HS-27A (cell line): Measurements from ENCODE around the gene SLC36A4.
"Not testable (repeated sequence)": the region's sequence is repeated elsewhere in the genome, so short reads cannot be mapped to it uniquely, and the experiment has no call there.

ENCODE experiments used
- DNase-seq: peaks from one replicate; pipeline ENCODE4 v3.0.0-alpha.2; 2012; ENCODE audit warnings: low read depth, missing footprints

Gene SLC36A4

DNA sequence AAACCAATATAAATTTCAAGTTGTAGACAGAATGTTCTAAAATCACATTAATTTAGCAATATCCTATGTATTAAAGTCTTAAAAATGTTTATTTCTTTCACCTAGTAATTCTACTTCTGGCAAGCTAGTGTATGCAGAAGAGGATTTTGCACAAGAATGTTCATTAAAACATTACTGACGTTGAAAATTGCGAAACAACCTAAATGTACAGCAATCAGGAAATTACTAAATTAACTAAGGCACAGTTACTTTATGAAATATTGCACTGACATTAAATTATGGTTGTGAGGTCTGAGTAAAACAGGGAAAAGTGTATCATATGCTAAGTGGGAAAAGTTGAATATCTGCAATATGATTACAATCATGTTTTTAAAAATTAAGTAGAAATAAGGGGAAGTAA lies 4.1 kb downstream of the SLC36A4 start:
- no peak for DNase-seq

DNA sequence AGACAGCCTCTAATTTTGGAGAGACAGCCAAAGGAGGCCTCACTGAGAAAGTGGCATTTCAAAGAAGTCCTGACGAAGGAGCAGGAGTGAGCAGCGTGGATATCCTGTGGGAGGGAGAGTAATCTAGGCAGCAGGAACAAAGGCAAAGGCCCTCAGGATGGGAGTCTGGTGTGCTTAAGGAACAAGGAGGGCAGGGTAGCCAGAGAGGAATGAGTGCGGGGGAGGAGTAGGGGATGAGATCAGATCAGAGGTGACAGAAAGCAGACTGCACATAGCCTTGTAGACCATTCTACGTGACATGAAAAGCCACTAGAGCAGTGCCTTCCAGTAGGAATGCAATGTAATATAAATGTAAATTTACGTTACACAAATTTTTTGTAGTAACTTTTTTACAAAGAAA lies 5.6 kb downstream of the SLC36A4 start:
- no peak for DNase-seq

DNA sequence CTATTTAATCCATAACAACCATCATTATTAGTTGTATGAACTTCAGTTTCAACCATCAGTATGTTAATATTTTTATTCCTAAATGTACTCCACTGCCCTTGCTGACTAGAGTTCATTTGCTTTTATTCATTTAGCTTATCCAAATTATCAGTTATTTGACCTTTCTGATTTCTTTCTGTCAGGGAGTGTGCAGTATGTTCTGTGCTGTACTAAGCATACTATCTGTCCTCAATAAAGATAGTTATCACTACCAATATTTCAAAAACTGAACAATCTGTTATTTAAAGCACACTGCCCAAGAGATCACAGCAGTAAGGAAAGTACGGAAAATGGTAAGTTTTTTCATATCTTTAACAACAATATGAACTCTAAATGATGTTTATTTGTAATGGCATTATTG lies 8.3 kb downstream of the SLC36A4 start:
- no peak for DNase-seq

DNA sequence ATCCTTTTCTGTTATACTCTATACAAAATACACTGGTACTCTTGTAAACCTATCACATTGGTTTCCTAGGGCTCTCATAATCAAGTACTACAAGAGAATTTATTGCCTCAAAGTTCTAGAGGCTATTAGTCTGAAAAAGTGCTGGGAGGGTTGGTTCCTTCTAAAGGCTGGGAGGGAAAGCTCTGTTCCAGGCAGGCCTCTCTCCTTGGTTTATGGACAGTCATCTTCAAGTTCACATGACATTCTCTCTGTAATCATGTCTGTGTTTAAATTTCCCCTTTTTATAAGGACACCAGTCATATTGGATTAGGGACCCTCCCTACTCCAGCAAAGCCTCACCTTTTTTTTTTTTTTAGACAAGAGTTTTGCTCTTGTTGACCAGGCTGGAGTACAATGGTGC lies 9.1 kb downstream of the SLC36A4 start:
- DNase-seq: no peak

DNA sequence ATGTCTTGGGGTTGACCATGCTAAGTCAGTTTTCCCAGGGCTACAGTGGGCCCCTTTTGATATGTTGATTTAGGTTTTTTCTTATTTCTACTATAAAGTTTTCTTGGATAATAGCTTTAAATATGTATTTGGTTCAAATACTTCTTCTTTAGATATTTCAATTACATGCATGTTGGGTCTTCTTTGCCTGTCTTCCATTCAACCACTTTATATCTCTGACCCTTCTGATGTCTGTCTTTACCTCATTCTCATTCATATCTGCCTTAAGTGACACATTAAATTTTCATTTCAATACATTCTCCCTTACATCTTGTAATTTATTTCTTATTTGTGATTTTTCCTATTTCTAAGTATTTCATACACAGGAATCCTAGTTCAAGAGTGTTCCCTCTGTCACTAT lies 10.5 kb downstream of the SLC36A4 start:
- DNase-seq: no peak

DNA sequence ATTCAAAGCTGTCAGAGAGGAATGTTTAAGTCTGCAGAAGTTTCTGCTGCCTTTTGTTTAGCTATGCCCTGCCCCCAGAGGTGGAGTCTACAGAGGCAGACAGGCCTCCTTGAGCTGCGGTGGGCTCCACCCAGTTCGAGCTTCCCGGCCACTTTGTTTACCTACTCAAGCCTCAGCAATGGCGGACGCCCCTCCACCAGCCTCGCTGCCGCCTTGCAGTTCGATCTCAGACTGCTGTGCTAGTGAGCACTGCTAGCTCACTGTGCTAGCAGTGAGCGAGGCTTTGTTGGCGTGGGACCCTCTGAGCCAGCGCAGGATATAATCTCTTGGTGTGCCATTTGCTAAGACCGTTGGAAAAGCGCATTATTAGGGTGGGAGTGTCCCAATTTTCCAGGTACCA lies 19.9 kb downstream of the SLC36A4 start:
- DNase-seq: not testable (repeated sequence)

DNA sequence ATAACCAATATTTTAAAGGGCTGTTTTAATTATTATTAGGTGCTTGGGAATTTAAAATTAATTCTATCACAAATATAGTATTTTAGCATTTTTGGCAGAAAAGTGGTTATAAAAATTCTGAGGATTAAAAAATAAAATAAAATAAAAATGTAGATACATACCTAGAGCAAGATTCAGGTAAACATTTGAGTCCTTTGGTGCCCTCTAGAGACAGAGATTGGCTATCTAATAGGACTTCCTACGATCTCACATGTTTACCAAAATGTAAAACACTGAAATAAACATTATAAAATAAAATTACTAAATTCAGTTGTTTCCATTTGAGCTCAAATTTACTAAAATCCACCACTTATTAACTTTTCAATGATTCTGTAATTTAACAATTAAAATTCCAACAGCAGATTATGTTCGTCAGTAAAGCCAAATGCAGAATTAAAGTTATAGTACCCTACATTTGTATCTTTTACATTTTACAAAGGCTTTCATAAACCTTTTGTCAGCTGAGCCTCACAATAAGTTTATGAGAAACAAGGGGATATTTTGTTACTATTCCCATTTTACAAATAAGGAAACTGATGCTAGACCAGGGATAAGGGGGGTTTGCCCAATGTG lies 27.7 kb downstream of the SLC36A4 start:
- no peak for DNase-seq

DNA sequence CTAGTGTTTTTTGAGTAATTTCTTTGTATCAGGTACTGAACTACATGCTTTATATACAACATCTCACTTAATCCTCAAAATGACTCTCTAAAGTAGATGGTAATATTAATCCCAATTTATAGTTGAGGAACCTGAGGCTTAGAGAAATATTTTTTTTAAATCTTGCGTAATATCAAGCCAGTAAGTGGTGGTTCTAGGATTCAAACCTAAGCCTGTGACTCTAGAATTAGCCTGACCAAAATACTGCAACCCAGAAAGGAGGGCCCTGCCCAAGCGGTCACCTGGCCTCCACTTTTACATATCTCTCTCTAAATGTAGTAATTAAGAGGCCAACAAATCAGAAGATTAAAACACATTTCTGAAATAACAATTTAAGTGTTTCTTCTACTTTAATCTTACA lies 28.6 kb downstream of the SLC36A4 start:
- no peak for DNase-seq

DNA sequence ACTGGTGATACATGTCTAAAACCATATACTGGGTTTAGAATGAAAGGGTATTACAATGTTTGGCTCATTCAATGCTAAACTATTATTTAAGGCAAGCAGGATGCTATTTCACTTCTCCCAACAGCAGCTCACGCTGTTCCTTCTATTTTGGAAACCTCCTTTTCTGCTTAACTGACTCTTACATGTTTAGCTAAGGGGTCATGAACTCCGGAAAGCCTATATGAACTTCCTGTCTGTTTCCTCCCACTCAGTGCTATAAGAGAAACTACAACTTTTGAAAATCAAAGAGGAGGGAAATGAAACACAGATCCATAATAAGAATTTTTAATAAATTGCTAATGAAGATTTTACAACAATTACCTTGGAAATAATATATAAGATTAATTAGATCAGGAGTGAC lies 30.9 kb downstream of the SLC36A4 start:
- DNase-seq: no peak

DNA sequence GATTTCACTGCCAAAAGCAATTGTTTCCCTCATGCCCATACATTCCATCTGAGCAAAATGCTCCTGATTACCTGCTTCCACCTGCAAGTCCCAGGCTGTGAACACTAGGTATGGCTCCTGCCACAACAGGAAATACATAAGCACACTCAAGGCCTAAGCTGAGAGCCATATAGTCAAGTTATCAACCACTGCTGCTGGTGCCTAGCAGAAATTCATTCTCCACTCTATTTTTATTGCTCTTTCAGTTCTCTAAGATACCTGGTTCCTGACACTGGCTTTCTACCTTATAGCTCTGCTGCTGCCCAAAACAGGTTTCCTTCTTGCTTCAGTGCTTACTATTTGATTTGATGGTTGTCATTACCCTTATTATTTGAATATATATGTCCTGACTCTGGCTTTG lies 31.6 kb downstream of the SLC36A4 start:
- no peak for DNase-seq

DNA sequence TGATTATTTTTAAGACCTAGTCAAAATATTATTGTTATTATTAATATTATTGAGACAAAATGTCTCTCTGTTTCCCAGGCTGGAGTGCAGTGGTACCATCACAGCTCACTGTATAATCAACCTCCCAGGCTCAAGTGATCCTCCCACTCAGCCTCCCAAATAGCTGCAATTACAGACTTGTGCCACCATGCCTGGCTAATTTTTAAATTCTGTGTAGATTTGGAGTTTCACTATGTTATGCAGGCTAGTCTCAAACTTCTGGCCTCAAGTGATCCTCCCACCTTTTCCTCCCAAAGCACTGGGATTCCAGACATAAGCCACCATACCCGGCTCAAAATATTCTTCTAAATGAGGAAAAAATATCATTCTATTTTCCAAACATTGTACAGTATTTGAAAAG lies 37.0 kb downstream of the SLC36A4 start:
- DNase-seq: no peak

DNA sequence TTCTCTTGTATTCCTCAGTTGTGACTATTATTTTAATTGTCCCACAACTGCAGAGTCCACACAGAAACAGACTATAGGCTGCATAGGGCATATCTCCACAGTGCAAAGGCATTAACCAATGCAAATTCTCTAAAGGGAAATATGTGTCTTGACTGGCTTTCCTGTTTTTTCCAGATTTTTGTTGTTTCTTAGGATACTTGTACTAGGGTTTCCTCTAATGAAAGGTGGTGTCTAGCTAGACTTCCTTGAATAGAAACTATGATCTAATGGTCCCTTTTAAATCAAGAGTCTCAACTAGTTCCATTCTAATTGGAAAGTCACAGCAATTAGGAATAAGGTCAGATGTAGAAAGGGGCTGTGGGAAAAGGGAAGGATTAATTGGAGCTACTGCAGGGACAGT lies 37.6 kb downstream of the SLC36A4 start:
- no peak for DNase-seq

DNA sequence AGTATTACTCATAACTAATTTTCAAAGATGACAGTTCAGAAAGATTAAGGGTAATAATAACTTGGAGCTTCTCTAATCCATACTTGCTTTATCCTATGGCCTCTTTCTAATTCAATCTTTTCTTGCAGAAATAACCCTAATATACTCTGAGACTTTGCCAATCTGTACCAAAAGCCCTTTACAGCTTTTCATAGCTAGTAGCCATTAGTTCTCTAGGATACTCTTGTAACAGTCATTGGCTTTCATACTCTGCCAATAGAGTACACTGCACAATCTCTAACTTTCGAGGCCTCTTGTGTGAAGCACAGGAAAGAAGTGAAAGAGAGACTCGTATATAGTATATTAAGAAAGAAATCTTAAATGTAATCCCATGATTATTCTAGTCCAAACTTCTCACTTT lies 38.1 kb downstream of the SLC36A4 start:
- DNase-seq: no peak

DNA sequence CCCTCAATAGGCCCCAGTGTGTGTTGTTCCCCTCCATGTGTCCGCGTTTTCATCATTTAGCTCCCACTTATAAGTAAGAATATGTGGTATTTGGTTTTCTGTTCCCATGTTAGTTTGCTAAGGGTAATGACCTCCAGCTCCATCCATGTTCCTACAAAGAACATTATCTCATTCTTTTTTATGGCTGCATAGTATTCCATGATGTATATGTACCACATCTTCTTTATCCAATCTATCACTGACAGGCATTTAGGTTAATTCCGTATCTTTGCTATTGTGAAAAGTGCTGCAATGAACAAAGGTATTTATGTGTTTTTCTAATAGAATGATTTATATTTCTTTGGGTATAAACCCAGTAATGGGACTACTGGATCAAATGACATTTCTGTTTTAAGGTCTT lies 42.1 kb downstream of the SLC36A4 start:
- no peak for DNase-seq

DNA sequence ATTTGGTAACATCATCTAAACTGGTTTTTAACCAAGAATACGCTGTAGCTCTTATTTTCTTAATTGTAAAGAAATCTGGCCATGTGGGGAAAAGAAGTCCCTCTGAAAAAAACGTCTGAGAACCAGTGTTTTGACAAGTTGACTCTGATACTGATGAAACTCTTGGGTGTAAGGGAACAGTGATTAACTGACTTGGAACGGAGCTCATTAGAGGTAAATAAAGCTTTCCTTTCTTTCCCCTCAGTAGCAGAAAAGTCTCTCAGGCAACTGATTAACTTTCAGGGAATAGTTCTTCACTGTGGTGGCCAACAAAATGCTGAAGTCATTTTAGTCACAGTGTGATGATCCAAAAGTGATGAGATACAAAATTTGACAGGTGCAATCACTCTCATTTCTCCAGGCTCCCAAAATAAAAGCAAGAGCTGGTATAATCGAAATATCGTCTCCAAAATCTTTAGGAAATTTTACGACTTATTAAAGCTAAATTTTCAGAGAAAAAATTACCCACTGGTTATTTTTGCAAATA lies 52.3 kb downstream of the SLC36A4 start:
- DNase-seq: no peak

DNA sequence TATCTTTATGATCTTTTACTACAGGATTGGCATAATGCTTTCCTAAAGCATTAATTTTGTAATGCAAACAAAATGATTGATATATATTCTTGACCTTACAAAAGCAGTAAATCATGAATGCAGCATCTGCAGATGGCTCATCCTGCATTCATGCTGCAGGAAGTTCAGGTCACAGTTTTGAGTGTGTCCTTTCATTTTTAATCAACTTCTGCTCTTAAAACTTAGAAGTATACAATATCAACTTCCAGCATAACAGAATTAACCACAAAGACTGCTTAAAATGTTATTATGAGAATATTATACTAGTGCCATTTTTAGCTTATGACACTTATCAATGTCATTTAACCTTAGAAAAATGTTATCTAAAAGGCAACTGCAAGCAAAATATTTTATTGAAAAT lies 54.0 kb downstream of the SLC36A4 start:
- no peak for DNase-seq

DNA sequence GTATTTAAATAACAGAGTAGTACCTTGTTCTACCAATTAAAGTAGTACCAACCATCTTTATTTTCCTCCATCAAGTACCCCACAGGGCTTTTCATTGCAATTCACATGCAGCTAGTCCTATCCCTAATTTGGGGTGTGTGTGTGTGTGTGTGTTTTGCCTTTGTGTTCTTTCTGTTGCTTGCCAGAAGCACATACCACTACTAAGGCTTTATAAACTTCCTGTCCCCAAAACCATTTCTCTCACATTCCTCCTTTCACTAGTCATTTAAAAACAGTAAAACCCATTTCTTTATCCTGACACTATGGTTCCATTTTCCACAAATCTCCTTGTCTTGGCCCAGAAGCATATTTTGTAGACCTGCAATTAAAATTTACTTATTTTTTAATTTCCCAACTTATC lies 54.6 kb downstream of the SLC36A4 start:
- peak; percentile 4 for DNase-seq

DNA sequence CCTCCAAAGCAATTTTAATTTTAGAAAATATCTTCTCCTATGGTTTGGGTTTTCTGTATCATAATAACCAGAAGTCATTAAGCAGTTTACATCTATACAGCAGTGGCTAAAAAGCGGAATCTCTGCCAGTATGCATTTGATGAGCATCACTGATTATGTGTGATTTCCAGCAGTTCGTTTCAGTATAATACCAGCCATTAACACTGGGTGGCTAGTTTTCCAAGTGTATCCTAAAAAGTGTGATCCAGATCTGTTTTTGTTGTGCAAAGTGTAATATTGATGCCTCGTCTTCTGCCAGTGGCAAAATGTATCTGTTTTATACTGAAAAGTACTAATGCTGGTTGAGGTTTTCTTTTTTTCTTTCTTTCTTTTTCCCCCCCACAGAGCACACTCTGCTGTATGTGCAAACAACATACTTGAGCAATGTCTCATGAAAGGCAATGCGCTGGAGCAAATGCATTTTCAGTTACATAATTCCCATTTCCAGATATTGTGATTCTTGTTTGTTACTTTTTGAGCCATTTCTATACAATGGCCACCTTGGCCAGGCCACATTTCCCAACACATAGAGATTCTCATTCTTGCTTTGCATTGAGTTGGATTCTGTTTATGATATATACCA lies 64.2 kb downstream of the SLC36A4 start:
- no peak for DNase-seq

DNA sequence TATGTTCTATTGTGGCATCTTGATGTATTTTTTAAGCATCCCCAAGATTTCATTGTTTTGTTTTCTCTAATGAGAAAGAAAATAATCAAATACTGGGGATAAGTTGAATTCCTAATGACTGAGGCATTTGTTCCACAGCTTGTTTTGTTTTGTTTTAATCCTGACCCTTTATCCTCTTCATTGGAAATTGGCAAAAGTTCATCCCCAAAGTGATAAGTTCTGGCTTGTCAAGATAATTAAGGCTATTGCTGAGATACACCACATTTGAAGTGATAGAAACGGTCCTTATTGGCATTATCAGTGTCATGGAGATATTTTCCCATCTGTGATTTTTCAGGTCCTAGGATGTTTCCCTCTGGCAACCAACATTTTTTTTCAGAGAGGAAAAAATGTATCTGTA lies 65.0 kb downstream of the SLC36A4 start:
- DNase-seq: no peak

DNA sequence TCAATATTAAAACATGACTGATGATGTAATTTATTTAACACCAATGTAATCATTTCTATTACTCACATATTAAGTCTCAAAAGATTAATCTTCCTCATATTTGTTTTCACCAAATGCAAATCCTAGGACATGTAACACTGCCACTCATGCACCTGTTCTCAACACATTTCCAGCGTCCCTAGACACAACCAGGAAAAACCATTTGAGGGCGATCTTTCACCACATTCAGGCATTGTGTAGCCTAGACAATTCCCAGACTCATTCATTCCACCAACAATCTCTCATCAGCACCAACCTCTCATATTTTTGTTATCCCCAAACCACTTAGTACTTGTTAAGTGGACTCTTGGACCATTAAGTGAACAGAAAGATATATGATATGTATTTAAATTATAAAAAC lies 66.1 kb downstream of the SLC36A4 start:
- DNase-seq: no peak

DNA sequence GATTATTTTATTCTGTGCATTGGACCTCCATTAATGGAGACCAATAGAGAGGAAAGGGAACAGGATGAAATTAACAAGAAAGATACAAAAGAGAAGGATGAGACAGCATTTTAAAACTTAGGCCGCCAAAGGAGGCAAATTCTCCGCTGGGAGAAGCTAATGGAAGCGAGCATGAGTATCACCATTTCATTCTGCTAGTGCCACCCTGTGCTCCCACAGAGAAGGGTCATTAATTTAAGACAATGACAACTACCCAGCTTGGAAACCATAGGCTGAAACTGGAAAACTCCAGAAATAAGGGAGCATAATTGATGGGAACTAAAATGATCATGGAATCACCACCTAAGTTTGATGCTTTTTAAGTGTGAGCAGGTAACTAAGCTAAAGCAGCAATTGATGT lies 69.2 kb downstream of the SLC36A4 start:
- no peak for DNase-seq

DNA sequence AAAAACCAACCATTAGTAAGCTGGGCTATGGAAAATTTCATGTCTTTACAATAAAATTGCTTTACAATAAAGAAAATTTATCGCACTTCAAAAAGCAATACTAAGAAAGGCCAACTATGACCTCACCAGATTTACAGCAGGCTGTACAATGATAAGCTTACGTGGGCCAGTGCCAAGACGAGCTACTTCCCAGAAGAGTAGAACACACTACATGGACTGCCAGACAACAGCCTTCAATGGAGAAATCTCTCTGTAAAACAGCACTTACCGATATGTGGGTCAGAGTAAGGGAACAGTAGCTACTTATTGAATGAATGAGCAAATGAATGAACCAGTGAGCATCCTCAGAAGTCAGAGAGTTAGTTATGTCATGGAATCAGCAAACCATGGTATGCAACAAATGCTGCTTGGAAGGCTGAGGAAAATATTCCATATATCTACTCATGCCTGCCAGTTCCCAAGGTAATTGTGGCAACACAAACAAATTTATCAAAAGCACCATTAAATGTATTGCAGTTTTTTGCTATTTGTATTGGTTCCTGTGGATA lies 74.4 kb downstream of the SLC36A4 start:
- DNase-seq: no peak

DNA sequence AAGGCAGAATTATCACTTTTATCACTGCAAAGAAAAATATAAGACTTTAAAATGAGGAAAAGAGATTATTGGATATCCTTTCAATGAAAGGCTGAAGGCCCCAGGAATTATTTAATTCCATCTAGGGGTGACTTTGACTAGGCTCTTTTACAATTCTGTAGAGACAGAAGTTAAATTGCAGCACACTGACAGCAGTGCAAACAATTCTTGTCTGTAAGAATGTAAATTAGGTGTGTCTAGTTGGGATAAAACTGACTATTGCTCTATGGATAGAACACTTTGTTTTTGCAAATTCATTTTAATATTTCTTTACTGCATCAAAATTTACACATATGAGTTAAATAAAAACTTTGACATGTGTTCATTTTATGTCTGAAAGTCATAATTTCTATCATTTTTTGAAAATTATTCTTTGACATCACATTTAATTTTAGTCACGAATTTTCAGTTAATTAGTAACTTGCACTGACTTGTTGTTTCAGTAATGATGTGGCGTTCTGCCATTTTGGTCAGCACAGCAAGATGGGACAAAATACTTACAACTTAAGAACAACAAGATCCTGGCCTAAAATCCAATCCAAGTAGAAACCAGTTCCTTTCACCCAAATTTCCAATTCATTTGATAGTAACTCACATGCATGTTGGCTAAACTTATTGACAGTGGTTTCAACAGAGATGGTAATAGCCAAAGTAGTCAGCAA lies 75.1 kb downstream of the SLC36A4 start:
- DNase-seq: no peak
